ENCODE measurements around the gene MCOLN2.

MCOLN2 gene

GRCh38 chr1:84889437-84889836, 107.5 kb downstream of the MCOLN2 start:
- POLR2A ChIA-PET = interaction anchor here (0.6 kb wide), 1 partner anchor 24 kb away, joined by 3 read pairs; no protein-coding TSS in a partner anchor
- H3K27ac ChIP-seq (ENCODE audit: extremely low read depth, low read depth, low read length) = no peak overlapping the region

GRCh38 chr1:84888753-84889152, 108.2 kb downstream of the MCOLN2 start:
- POLR2A ChIA-PET = interaction anchor here (0.6 to 1.3 kb wide), 2 partner anchors 9 to 25 kb away, joined by 3 read pairs; no protein-coding TSS in a partner anchor

More at GRCh38 chr1:84889437-84889836, 107.5 kb downstream of the MCOLN2 start:
- TF ChIP-seq ZNF549 (tag by site-specific recombination; IDR thresholded peaks at IDR 0.05) (no peak), PRDM1 (tag by site-specific recombination; IDR thresholded peaks at IDR 0.05) (no peak), ZNF660 (tag by site-specific recombination; IDR thresholded peaks at IDR 0.05) (no peak), ZNF658 (tag by site-specific recombination; IDR thresholded peaks at IDR 0.05) (no peak), ZBTB1 (tag by site-specific recombination; IDR thresholded peaks at IDR 0.05) (no peak), ZNF16 (tag by site-specific recombination; IDR thresholded peaks at IDR 0.05; ENCODE audit: low read depth) (no peak), MEIS1 (CRISPR knock-in tag; IDR thresholded peaks at IDR 0.05; ENCODE audit: borderline replicate concordance) (no peak), ZNF600 (tag by site-specific recombination; IDR thresholded peaks at IDR 0.05) (no peak)
- CTCF ChIA-PET = interaction anchor here (0.5 kb wide), 1 partner anchor 605 kb away, joined by 3 read pairs; no protein-coding TSS in a partner anchor
- no peaks in the 10 kb centered on the region for H3K36me3 ChIP-seq (ENCODE audit: control insufficient read depth in 2 of 2, insufficient read depth in 1 of 2, low read length in 2 of 2)
- H3K9me3 ChIP-seq (ENCODE audit: control insufficient read depth, insufficient read depth, low read depth, low read length) = no peaks in the 10 kb centered on the region
- no peaks in the 10 kb centered on the region for H3K4me1 ChIP-seq (ENCODE audit: control insufficient read depth, insufficient read depth, low read length)
- no peak overlapping the region for H3K4me3 ChIP-seq (ENCODE audit: low read depth, low read length)

GRCh38 chr1:84887261-84887934, 109.5 kb downstream of the MCOLN2 start:
- CTCF ChIA-PET = no interaction called here
- Histone ChIP-seq H3K27ac (ENCODE audit: extremely low read depth, low read depth, low read length) (no peak overlapping the region), H3K4me3 (ENCODE audit: low read depth, low read length) (no peak overlapping the region), H3K4me1 (ENCODE audit: control insufficient read depth, insufficient read depth, low read length) (no peaks in the 10 kb centered on the region), H3K9me3 (ENCODE audit: control insufficient read depth, insufficient read depth, low read depth, low read length) (no peaks in the 10 kb centered on the region), H3K36me3 (ENCODE audit: control insufficient read depth in 2 of 2, insufficient read depth in 1 of 2, low read length in 2 of 2) (no peaks in the 10 kb centered on the region)
- TF ChIP-seq AEBP2 (tag by site-specific recombination; IDR thresholded peaks at IDR 0.05; ENCODE audit: borderline replicate concordance) (no peak), ZBTB48 (tag by site-specific recombination; IDR thresholded peaks at IDR 0.05) (no peak), ZSCAN4 (tag by site-specific recombination; IDR thresholded peaks at IDR 0.05) (no peak), ZNF76 (tag by site-specific recombination; IDR thresholded peaks at IDR 0.05; ENCODE audit: borderline replicate concordance, low read depth) (no peak), ZNF18 (tag by site-specific recombination; IDR thresholded peaks at IDR 0.05) (no peak), ZNF654 (tag by site-specific recombination; IDR thresholded peaks at IDR 0.05; ENCODE audit: low read depth) (no peak)
- POLR2A ChIA-PET = no interaction called here

More at GRCh38 chr1:84888753-84889152, 108.2 kb downstream of the MCOLN2 start:
- Histone ChIP-seq H3K9me3 (ENCODE audit: control insufficient read depth, insufficient read depth, low read depth, low read length) (no peaks in the 10 kb centered on the region), H3K36me3 (ENCODE audit: control insufficient read depth in 2 of 2, insufficient read depth in 1 of 2, low read length in 2 of 2) (no peaks in the 10 kb centered on the region), H3K27ac (ENCODE audit: extremely low read depth, low read depth, low read length) (no peak overlapping the region), H3K4me3 (ENCODE audit: low read depth, low read length) (no peak overlapping the region), H3K4me1 (ENCODE audit: control insufficient read depth, insufficient read depth, low read length) (no peaks in the 10 kb centered on the region)
- CTCF ChIA-PET = interaction anchor here (0.5 to 0.7 kb wide), 2 partner anchors 606 to 957 kb away, joined by 3 read pairs; no protein-coding TSS in a partner anchor
- TF ChIP-seq SP2 (tag by site-specific recombination; IDR thresholded peaks at IDR 0.05) = no peak
- no peak for TF ChIP-seq ZNF704 (tag by site-specific recombination; IDR thresholded peaks at IDR 0.05)
- TF ChIP-seq HOXD13 (CRISPR knock-in tag; IDR thresholded peaks at IDR 0.05; ENCODE audit: borderline replicate concordance) = no peak
- TF ChIP-seq SETDB1 (IDR thresholded peaks at IDR 0.05; ENCODE audit: insufficient read length, low read length) = no peak
- no peak for TF ChIP-seq ZNF549 (tag by site-specific recombination; IDR thresholded peaks at IDR 0.05)
- TF ChIP-seq ZNF426 (tag by site-specific recombination; IDR thresholded peaks at IDR 0.05) = no peak
- TF ChIP-seq ZFP41 (tag by site-specific recombination; IDR thresholded peaks at IDR 0.05; ENCODE audit: borderline replicate concordance) = no peak
- TF ChIP-seq ZNF707 (tag by site-specific recombination; IDR thresholded peaks at IDR 0.05) = no peak
- TF ChIP-seq WT1 (tag by site-specific recombination; IDR thresholded peaks at IDR 0.05) = no peak
- no peak for TF ChIP-seq ZNF623 (tag by site-specific recombination; IDR thresholded peaks at IDR 0.05)
- TF ChIP-seq ZSCAN5A (tag by site-specific recombination; IDR thresholded peaks at IDR 0.05) = no peak
- no peak for TF ChIP-seq RBAK (tag by site-specific recombination; IDR thresholded peaks at IDR 0.05)

Measured in HEK293 (cell line).